Measurements from ENCODE around the gene AVPR2.

The AVPR2 gene

DNA sequence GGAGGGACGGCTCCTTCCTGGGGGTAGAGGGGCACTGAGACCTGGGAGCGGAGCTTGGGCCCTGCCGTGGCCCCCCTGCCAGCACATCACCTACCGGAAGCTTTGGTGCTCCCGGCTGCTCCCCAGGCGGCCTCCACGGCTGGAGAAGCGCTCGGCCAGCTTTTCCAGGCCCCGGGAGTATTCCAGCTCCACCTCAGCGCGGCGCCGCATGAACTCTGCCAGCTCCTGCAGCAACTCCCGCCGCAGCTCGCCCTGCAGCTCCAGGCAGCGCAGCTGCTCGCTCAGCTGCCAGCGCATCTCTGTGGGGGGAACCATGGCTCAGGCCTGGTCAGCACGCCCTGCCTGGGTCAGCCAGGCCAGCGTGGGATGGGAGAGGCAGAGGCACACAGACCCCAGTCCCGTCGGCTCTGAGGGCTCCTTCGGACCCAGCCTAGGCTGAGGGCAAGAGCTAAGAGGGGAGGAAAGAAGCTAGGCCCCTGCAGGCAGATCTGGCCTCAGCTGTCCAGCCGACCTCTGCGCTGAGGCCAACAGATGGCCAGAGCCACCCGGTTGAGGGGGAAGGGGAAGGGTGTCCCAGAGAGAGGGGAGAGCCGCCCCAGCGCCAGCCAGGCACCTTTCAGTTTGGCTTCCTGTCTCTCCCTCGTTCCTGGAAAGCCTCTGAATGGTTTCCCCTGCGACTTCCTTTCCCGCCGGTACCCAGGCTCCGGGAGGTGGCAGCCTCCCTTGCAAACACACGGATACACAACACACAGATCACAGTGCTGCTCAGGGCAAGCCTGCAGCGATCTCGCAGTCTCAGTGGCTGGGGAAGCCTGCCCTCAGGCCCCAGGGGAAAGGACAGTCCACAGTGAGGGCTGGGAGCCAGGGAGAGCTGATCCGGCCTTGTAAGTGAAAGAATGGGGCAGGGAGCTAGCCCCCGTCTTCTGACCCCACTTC lies 17.3 kb downstream of the AVPR2 start:
- DNase-seq (ENCODE audit: low read depth) = no peak
- no peak overlapping the region for H3K4me3 ChIP-seq (ENCODE audit: control insufficient read depth, low read depth, low read length)
- no peak for TF ChIP-seq CTCF (IDR thresholded peaks at IDR 0.05; ENCODE audit: control insufficient read depth, insufficient read depth, low read depth, low read length, missing control alignments)

GRCh38 chrX:153922932-153923857 lies 18.7 kb downstream of the AVPR2 start:
- DNase-seq (ENCODE audit: low read depth) = no peak
- H3K4me3 ChIP-seq (ENCODE audit: control insufficient read depth, low read depth, low read length) = no peak overlapping the region
- TF ChIP-seq CTCF (IDR thresholded peaks at IDR 0.05; ENCODE audit: control insufficient read depth, insufficient read depth, low read depth, low read length, missing control alignments) = peak; percentile 67

DNA sequence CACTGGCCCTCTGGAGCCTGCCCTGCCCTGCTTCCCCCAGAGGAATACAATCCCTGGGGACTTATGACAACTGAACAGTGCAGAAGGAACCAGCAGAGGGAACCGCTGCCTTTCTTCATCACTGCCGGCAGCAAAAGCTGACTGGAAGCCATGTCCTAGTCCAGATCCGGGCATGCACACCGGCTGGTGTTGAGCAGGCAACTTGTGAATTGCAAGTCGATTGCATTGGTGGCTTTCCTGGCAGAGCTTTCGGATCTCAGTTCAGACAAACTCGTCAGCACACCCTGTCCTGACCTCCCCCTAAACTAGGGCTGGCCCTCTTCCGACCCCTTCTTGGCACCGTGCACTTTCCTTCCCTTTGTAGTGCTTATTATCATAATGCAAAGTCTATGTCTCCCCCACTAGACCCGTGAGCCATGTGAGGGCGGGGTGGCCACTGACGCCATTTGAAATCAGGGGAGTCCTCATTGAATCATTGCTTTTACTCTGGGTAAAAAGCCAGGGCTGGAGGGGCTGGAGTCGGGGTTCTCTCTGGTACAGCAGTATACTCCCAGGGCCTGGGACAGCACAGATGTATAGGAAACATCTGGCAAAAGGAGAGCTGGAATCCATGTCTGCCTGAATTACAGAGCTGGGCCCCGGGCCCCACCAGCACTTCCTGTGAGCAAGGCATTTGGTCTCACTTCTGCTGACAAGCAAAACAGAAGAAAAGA lies 19.8 kb downstream of the AVPR2 start:
- DNase-seq (ENCODE audit: low read depth) = no peak
- TF ChIP-seq CTCF (IDR thresholded peaks at IDR 0.05; ENCODE audit: control insufficient read depth, insufficient read depth, low read depth, low read length, missing control alignments) = peak; percentile 26
- no peak overlapping the region for H3K4me3 ChIP-seq (ENCODE audit: control insufficient read depth, low read depth, low read length)

- no peak for DNase-seq (ENCODE audit: low read depth)
- H3K4me3 ChIP-seq (ENCODE audit: control insufficient read depth, low read depth, low read length) = no peak overlapping the region
- TF ChIP-seq CTCF (IDR thresholded peaks at IDR 0.05; ENCODE audit: control insufficient read depth, insufficient read depth, low read depth, low read length, missing control alignments) = no peak
These were observed 20.9 kb downstream of the AVPR2 start for GRCh38 chrX:153925387-153925738.

DNA sequence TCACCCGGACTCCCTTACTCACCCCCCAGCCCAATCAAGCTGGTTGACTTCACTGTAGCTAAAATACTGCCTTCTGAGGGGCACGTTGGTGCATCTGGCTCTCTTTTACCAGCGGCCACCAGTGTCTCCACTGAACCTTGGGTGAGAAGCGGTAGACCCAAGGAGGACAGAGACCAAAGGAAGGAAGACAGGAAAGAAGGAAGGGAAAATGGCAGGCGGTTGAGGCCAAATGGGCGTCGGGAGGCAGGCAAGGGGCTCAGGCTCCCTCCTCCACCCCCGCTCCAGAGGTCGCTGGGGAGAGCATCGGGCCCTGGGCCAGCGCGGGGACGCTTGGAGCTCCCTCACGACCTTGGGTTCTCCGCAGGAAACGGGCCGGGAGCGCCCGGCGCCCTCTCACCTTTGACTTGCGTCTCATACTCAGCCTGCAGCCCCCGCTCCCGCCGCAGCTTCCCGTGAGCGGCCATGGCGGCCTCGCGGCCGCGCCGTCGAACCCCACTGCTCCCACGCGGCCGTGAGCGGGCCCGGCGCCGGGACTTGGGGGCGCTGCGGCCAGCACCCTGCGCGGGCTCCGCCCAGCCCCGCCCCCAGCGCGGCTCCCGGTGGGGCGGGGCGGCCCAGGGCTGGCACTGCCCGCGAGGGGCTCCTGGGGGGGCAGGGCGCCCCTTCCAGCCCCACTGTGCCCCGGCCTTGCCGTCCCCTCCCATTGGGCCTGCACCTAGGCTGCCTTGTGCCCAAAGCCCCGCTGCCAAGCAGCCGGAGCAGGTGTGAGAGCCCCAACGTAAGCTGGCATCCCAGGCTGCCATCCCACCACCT lies 21.5 kb downstream of the AVPR2 start, which contains the start of gene ARHGAP4:
Gene ARHGAP4, minus strand, starts transcription at position 526 of the 813 bp plus-strand sequence. Its CDS starts 62 bp downstream, at position 464.
- TF ChIP-seq CTCF (IDR thresholded peaks at IDR 0.05; ENCODE audit: control insufficient read depth, insufficient read depth, low read depth, low read length, missing control alignments) = no peak
- peak within 1 kb of the TSS; percentile 63 for H3K4me3 ChIP-seq (ENCODE audit: control insufficient read depth, low read depth, low read length)
- no peak for DNase-seq (ENCODE audit: low read depth)
